Keratinocyte (primary cell): ENCODE measurements around the gene LRRN4.

Source experiments
- EZH2 ChIP-seq: IDR thresholded peaks from one replicate; pipeline ENCODE4 v1.6.1; 2012; ENCODE audit warnings: inconsistent platforms, mild to moderate bottlenecking, low read length, moderate library complexity
- TF ChIP-seq, protein P1 (sequence below), 3 experiments: IDR thresholded peaks in 1 of 3; conservative IDR thresholded peaks in 1 of 3; optimal IDR thresholded peaks in 1 of 3; 2 replicates in 2 of 3; 3 replicates in 1 of 3; pipeline versions ENCODE3 to v1.5.1; 2011; ENCODE audit warnings: low read length in 3 of 3, mild to moderate bottlenecking in 3 of 3, moderate library complexity in 2 of 3, control low read depth in 1 of 3, inconsistent platforms in 1 of 3; ENCODE audit not compliant: insufficient read depth in 2 of 3; ENCODE audit errors: extremely low read depth in 1 of 3

- TF ChIP-seq, protein P1, sequence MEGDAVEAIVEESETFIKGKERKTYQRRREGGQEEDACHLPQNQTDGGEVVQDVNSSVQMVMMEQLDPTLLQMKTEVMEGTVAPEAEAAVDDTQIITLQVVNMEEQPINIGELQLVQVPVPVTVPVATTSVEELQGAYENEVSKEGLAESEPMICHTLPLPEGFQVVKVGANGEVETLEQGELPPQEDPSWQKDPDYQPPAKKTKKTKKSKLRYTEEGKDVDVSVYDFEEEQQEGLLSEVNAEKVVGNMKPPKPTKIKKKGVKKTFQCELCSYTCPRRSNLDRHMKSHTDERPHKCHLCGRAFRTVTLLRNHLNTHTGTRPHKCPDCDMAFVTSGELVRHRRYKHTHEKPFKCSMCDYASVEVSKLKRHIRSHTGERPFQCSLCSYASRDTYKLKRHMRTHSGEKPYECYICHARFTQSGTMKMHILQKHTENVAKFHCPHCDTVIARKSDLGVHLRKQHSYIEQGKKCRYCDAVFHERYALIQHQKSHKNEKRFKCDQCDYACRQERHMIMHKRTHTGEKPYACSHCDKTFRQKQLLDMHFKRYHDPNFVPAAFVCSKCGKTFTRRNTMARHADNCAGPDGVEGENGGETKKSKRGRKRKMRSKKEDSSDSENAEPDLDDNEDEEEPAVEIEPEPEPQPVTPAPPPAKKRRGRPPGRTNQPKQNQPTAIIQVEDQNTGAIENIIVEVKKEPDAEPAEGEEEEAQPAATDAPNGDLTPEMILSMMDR (optimal IDR thresholded peaks at IDR 0.05 in 1 of 3, IDR thresholded peaks at IDR 0.05 in 1 of 3, conservative IDR thresholded peaks at IDR 0.05 in 1 of 3; ENCODE audit: extremely low read depth in 1 of 3, insufficient read depth in 2 of 3, low read length in 3 of 3): no peak
- no peak for TF ChIP-seq EZH2
Observed at GRCh38 chr20:5999783-6000182, 54.1 kb downstream of the LRRN4 start.
